HG03469 (cell line): ENCODE measurements around the gene SCARF1.

Source experiments
- ATAC-seq: cut with Tn5 transposase; IDR thresholded peaks from one replicate; pipeline ENCODE4 v1.9.1; 2021; ENCODE audit warnings: mild to moderate bottlenecking, moderate library complexity, moderate number of reproducible peaks; ENCODE audit not compliant: unreplicated experiment

The SCARF1 gene

DNA sequence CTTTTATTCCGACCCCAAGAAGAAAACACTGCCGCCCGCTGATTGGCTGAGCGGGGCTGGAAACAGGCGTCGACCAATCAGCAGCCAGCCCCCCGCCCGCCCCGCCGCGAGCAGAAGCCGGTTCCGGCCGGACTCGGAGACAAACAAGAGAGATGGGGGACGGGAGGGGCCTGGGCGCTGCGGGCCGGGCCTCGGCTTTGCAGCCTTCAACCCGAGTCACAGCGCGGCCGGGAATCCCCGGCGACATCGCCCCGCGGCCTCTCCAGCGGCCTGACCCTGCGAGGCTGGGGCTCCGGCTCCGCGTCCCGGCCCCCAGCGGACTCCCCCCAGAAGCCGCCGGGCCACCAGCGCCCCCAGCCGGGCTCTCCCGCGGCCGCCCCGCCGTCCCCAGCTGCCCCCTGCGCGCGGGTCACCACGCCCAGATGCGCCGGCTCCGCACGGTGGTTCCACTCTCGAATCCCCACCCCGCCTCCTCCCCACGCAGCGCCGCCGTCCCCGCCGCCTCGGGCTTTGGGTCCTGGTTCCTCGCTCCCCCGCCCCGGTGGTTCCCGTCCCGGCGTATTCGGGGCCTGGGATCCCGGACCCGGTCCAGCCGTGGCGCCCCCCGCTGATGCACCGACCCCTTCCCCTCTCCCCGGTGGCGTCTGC, 16.6 kb downstream of the SCARF1 start:
- ATAC-seq, result no peak

DNA sequence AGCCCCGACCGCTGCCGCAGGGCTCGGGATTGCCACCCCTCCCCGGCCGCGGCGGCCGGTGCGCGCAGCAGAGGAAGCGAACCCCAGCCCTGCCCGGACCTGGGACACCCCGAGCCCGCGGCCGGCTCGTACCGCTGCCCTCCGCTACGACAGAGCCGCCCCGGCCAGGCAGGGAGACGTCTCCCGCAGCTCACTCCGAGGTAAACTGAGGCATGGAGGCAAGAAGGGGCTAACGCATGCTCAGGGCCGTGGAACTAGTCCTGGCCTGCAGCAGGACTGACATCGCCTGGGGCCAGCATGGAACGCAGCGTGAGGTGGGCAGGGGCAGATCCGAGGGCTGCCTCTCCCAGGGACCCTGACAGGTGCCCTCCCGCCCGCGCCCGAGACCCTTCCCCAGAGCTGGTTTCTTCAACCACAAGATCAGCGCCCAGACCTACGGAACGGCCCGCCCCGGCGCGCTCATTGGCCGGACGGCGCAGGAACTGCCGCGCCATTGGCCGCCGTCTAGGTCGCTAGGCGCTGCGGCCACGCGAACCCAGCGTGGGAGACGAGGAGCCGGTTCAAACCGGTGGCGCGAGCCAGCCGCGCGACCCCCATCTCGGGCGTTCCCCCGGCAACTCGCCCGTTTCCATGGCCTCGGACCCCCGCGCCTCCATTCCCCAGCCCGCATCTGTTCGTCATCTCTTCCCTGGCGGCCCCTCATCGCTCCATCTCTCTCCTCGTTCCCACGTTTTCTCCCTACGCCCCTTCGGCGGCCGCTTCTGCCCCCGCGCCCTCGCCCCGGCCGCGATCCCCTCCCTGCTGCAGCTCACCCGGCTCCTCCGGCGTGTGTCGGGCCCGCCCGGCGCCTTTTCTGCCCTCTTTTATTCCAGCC, 17.3 kb downstream of the SCARF1 start, which contains the start of gene SLC43A2:
TSS of gene SLC43A2 (minus strand) at position 853 of the 874 bp plus-strand sequence. CDS start 960 bp downstream, outside the sequence.
- no peak for ATAC-seq

DNA sequence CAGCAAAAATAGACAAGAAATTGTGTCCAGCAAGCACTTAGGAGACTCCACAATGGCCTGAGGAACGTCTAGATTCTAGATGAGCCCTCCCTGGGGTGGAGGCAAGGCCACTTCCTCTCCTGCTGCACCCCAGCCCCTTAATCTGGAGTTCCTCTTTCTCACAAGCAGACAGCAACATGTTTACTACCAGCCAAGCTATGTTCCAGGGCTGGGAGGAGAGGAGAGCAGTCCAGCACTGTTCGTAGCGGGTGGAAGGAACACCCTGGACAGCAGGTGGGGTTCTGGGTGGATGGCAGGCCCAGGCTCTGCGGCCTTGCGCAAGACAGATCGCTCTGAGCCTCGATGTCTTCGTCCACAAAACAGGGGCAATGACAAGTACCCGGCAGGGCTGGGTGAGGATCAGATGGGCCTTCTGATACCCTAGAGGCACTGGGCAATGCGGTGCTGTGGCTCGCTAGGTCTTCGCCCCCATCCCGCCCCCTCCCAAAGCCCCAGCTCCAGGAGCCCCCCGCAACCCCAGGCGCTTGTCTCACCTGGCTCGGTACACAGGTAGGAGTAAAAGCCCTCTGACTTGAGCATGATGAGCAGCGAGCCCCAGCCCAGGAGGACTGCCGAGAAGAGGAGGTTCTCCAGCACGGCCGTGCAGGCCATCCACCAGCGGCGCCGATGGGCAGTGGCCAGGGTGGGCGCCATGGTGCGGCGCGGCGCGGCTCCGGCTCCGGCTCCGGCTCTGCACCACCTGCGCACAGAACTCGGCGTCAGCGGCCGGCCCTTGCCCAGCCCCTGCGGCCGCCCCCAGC, 18.1 kb downstream of the SCARF1 start:
- no peak for ATAC-seq

DNA sequence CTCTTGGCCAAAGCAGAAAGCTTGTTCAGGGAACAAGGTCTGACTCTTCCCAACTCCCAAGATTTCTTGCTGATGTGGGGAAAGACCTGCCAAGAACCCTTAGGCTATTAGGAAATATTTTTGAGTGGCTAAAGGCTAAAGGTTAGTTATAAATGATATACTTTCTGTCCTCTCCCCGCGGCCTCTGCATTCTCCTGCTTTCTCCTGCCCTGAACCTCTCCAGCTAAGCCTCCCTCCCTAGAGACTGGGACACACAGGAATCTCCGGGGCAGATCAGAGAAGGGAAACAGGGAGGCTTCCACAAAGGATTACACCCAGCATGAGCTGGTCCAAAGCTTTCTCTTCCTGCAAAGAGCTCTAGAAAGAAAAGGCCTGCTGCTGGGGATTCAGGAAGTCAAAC, 19.2 kb downstream of the SCARF1 start:
- no peak for ATAC-seq

DNA sequence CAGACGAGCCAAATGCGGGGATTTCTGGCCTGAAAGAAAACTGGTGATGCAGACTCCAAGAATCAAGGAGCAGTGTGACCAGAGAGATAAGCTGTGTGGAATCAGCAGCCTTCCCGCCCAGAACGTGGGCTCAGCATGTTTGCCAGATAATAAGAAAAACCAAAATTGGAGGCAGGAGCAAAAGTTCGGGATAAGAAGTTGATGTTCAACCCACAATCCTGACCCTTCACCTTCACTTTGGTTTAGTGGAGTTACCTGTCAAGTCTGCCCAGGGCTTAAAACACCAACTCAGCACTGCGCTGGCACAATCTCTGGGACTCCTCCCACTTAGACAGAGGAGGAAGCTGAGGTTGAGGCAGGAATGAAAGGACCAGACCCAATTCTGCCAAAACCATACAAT, 20.0 kb downstream of the SCARF1 start:
- no peak for ATAC-seq

DNA sequence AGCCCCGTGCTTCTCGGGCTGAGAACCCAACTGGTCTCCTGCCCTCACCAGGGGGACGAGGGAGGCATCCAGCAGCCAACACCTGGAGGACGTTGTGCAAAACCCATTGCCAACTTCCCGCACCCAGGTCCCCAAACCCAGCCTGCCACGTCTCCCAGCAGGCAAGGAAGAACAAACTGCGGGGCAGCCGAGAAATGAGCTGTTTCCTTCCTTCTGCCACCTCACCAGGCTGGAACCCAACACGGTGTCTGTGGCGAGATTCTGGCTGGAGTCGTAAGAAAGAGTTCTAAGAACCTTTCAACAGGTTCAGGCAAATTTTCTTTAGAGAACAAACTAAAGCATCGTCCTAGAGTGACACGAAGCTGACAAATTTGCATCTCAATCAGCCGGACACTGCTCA, 20.5 kb downstream of the SCARF1 start:
- no peak for ATAC-seq

DNA sequence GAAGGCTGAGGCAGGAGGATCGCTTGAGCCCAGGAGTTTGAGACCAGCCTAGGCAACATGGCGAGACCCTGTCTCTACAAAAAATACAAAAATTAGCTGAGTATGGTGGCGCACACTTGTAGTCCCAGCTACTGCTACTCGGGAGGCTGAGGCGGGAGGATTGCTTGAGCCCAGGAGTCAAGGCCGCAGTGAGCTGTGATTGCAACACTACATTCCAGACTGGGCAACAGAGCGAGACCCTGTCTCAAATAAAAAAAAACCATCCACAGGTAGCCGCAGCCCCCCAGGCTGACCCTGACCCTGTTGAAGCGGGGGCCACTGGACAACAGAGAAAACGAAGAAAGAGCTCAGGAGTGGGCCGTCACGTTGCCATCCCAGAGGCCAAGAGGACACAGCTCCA, 20.9 kb downstream of the SCARF1 start:
- no peak for ATAC-seq

DNA sequence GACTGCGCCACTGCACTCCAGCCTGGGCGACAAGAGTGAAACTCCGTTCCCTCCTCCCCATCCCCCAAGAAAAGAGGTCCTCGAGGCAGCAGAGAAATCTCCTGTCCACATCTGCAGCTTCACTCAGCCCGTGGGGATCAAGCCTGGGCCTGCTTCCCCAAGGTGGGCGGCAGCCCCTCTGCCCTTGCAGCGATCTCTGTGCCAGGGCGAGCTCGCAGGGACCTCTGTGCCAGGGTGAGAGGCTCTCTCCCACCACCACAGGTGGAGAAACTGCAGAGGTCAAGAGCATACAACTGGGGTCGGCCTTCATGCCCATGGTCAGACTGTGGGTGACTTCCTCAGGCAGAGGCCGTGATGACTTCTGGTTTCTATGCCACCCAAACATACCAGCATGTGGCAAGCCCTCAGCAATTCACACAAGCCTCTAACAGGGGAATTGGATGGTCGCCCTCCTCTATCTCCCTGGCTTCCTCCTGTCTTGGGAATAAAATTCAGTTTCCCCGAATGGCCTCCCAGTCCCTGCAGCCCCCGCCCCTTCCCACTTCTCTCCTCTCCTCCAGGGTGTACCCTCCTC, 22.4 kb downstream of the SCARF1 start:
- no peak for ATAC-seq

DNA sequence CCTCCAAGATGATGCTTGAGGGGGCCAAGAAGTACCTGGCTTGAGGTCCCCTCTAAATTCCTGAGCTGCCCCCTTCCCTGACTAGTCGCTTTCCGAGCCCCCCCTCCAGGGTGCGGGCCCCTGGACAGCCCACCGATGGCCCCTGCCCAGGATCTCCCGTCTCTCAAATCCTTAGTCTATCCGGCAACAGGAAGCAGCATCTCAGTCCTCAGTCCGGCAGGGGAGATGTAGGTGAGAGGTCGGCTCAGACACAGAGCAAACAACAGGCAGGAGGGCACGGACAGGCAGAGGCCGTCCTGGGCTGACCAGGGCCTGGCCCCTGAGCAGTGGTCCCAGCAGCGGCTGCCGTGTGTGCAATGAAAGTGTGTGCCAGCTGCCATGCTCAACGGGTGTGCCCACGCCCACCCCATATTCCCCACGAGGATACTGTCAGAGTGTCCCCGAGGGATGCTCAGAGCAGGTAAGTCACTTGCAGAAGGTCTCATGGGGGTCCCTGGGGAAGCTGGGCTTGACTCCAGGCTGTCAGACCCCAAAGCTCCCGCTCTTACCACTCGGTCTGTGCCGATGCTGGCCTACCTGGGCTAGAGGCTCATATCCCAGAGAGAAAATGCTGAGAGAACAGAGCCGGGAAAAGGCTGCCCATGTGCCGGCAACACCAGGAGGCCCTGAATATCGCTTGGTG, 24.1 kb downstream of the SCARF1 start:
- no peak for ATAC-seq

DNA sequence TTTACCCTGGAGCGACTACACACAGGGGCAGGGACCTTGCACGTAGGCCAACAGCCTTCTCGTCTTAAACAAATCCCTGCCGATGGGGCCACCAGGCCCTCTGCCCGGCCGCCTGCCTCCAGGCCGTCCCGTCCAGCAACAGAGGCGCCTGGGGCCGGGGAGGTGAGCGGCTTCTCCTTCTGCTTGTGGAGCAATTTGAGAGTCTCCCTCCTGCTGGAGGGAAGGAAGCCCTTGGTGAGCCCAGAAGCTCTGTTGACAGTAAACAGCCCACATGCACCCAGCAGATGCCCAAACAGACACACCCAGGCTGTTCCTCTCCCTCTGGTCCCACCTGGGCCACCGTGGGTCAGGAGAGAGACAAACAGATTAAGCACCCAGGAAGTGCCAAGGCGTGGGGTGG, 25.0 kb downstream of the SCARF1 start:
- ATAC-seq, result no peak

DNA sequence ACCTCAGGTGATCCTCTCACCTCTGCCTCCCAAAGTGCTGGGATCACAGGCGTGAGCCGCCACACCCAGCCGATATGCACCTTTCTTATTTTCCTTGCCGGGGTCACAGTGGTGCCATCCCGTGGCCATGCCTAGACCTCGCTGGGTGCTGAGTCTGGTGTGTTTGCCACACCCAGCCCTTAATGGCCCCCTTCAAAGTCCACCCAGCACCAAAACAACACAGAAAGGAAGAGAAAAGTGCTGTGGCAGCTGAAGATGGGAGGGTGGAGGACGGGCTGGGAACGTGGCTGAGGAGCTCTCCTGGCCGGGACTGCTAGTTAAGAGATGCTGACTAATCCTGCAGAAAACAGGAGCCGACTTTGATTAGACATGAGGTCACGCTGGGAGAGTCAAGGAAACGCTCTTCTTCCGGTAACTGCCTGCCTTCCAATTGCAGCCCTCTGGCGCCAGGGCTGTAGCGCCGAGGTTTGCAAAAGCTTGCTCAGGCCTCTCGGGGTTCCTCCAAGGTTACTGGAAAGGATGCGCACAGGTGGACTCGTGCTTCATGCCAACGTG, 27.8 kb downstream of the SCARF1 start:
- no peak for ATAC-seq

DNA sequence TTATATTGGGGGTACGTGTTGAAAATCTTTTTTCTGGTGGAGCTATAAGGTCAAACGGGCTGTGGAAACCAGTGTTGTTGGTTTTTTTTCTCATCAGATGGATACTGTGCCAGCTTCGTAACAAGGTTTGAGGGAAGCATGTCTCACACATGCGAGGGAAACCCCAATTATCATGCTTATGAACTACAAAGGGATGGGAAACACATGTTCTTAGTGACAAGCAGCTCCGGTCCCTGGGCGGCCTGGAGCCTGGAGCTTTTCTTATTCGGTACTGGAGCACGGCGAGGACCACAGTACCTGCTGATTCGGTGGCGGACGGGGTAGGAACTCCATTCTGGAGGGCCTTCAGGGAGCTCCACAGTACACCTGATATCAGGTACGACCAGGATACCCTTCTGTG, 29.4 kb downstream of the SCARF1 start:
- no peak for ATAC-seq

DNA sequence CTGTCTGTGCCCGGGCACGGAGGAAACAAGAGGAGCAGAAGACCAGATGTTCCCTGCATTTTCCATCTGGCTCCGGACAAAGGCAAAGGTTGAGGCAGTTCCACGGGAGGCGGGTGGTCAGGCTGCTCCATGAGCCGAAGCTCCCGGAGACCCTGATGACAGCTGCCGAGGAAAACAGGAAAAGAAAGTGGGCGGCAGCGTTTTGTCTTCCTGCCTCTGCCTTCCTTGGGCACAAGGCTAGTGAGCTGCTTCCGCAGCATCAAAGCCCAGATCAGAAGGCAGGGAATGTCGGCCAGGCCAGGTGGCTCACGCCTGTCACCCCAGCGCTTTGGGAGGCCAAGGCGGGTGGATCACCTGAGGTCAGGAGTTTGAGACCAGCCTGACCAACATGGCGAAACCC, 33.1 kb downstream of the SCARF1 start:
- ATAC-seq, result no peak

DNA sequence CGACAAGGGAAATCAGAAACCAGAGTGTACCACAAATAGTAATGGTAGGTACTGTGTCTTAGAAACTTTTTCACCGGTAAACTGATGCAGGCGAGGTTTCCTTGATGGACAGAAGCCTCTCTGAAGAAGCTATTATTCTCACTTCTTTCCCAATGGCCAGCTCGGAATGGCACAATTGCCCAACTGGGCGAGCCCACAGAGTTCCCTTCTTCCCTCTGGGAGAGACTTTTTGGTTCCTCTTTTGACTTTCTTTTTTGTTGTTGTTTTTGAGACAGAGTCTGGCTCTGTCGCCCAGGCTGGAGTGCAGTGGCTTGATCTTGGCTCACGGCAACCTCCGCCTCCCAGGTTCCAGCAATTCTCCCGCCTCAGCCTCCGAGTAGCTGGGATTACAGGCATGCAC, 33.8 kb downstream of the SCARF1 start:
- ATAC-seq, result no peak

DNA sequence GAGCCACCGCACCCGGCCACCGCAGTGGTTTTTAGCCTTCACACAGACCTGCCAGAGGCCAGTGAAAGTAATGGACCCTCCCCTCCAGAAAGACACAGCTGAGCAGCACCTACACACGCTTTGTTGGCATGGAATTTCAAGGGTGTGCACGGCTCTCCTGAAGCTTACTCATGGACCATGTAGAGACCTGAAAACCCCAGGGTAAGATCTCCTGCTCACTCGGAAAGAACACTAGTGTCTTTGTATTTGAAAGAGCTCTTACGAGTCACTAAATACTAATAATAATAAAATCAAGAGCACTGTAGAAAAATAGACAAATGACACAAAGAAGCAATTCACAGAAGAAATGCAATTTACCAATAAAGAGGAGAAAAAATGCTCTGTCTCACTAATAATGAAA, 36.9 kb downstream of the SCARF1 start:
- ATAC-seq, result no peak

DNA sequence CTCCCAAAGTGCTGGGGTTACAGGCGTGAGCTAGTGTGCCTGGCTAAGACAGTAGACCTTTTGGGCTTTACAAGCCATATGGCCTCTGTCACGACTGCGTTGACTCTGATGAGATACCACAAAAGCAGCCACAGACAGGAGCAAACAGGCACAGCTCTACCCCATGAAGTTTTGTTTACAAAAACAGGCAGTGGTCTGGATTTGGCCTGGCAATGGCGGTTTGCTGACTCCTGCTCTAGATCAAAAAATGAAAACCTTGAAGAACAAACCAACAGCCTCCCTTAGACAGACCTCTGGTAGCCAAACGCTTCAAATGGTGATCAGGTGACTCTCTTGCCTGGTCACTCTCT, 37.6 kb downstream of the SCARF1 start:
- ATAC-seq, result no peak

DNA sequence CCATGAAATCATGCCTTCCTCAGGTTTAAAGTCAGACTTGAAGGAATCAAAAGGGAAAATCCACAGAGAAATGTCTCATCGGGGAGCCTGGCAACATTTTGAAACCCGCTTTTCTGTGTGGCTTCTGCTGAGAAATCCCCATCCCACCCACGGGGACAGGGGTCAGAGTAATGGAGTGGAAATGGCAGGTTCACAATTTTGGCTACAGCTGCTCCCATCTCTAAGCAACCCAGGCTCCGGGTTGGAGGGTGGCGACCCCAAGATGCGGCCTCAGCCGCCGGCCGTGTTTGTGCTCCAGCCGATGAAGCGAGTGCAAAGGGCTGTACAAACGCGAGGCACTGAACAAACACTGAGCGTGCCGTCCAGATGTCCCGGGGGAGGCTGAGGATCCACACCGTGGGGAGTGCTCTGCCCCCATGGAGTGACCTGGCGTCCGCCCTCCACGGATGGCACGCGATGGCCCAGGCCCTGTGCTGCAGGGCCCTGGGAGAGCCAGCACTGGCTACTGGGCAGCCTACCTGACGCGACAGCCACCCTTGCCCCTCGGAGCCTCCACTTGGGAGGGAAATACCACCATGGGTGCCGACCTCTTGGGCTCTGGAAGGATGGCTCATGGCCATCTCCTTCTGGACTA, 39.1 kb downstream of the SCARF1 start:
- ATAC-seq, result no peak

DNA sequence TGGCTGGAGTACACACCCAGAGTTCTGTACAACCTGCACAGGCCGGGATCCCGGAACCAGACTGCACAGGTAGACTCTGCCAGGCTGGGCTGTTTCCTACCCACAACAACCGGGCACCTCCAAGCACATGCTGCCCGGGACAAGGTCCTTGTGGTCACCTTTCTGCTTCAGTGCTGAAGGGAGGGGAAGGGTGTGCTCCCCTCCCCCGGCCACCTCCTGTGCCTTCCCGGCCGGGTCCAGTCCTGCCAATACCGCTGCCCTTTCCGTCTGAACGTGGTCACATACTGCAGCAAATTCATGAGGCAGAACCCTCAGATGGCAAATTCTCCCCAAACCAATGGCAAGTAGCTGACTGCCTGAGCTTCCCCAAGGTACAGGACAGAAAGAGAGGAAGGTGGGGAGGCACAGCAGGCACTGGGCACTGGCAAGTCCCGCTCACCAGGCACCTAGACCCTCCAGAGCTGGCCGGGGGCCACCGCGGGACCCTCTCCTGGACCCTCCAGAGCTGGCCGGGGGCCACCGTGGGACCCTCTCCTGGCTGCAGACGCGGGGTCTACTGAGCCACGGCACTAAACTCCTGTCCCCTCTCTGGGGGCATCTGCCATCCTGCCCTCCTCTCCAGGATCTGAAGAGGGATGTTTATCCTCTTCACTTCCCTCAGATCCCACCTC, 39.7 kb downstream of the SCARF1 start:
- ATAC-seq, result no peak

DNA sequence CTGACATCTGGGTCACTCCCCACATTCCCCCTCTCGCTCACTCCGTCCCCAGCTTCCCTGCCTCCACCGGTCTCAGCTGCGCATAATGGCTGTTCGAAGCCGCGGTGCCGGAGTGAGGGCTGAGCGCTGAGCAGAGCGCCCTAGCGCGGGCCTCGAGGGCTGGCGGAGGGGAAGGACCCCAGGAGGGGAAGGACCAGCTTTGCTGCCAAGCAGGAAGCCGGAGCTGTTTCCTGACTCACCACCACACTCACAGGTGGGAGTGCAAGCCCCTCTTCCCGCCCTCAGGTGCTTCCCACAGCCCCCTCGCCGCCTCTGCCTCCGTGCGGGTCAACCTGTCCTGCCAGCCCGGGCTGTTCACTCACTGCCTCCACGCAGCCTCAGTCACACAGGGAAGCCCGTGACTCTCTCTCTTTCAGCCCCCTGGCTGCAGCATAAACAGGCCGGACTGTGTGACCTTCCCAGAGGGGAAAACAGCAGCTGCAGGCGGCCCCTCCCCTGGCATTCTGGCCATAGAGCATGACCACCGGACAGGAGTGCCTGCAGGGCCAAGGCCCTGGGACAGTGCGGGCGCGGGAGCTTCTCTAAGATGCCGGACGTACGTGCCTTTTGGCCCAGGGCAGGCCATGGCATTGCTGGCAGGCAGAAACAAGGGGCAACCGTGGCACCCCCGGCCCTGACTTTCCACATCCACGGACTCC, 40.6 kb downstream of the SCARF1 start:
- ATAC-seq, result no peak
